ENCODE data around the gene RCAN3. TPM values are rescaled to one million over a fixed set of nuclear protein-coding genes. Genes with fewer than 3 reads are reported as not detected.

RCAN3 gene
- total RNA-seq, 1 experiment from 2014 or later, result 17.5 TPM

GRCh38 chr1:24454673-24455072, 48.0 kb upstream of the RCAN3 start:
- H3K4me3 ChIP-seq (ENCODE audit: low read depth in 2 of 2, low read length in 2 of 2), result no peak overlapping the region
- no TSS peak for BruUV-seq (replicated peaks)
- H3K27me3 ChIP-seq (ENCODE audit: control insufficient read depth, insufficient read depth, low read length), result no peaks in the 10 kb centered on the region
- no peaks in the 10 kb centered on the region for H3K9me3 ChIP-seq (ENCODE audit: control insufficient read depth, insufficient read depth, low read depth, low read length)
- CTCF ChIA-PET, result interaction anchor here (0.6 kb wide), 1 partner anchor 303 kb away, joined by 3 read pairs; no protein-coding TSS in a partner anchor
- intact Hi-C loops (cut with micrococcal nuclease; ENCODE audit: unreplicated experiment), result no loop called here
- no peaks in the 10 kb centered on the region for H3K4me1 ChIP-seq (ENCODE audit: control insufficient read depth, insufficient read depth, low read length)
- H3K27ac ChIP-seq (ENCODE audit: low read length), result no peak overlapping the region
- in situ Hi-C loops (cut with HindIII; ENCODE audit: low pct_unique_long_range_greater_than_20kb, low sequenced_read_pairs), result no loop called here
- no peak for TF ChIP-seq CTCF (IDR thresholded peaks at IDR 0.05)
- TF ChIP-seq POLR2AphosphoS5 (IDR thresholded peaks at IDR 0.05; ENCODE audit: low read depth, low read length), result no peak
- TF ChIP-seq TCF7L2 (IDR thresholded peaks at IDR 0.05; ENCODE audit: low read depth, low read length), result no peak
- no peak for TF ChIP-seq REST (IDR thresholded peaks at IDR 0.05; ENCODE audit: insufficient read depth in 1 of 2, low read depth in 2 of 2, low read length in 1 of 2)
- no peak for TF ChIP-seq SIN3A (IDR thresholded peaks at IDR 0.05; ENCODE audit: borderline replicate concordance, insufficient read depth, low read depth, low read length)
- POLR2A ChIA-PET, result no interaction called here
- H3K36me3 ChIP-seq (ENCODE audit: control insufficient read depth, insufficient read depth, low read length), result no peaks in the 10 kb centered on the region
- no peak for ATAC-seq
- DNase-seq (ENCODE audit: low read depth, low spot score), result no peak

GRCh38 chr1:24455272-24455671, 47.4 kb upstream of the RCAN3 start:
- BruUV-seq (replicated peaks), result no TSS peak
- no peak for DNase-seq (ENCODE audit: low read depth, low spot score)
- Histone ChIP-seq H3K36me3 (ENCODE audit: control insufficient read depth, insufficient read depth, low read length) (no peaks in the 10 kb centered on the region), H3K27me3 (ENCODE audit: control insufficient read depth, insufficient read depth, low read length) (no peaks in the 10 kb centered on the region), H3K9me3 (ENCODE audit: control insufficient read depth, insufficient read depth, low read depth, low read length) (no peaks in the 10 kb centered on the region), H3K27ac (ENCODE audit: low read length) (no peak overlapping the region), H3K4me3 (ENCODE audit: low read depth in 2 of 2, low read length in 2 of 2) (no peak overlapping the region), H3K4me1 (ENCODE audit: control insufficient read depth, insufficient read depth, low read length) (no peaks in the 10 kb centered on the region)
- intact Hi-C loops (cut with micrococcal nuclease; ENCODE audit: unreplicated experiment), result no loop called here
- CTCF ChIA-PET, result interaction anchor here (0.6 kb wide), 1 partner anchor 303 kb away, joined by 3 read pairs; no protein-coding TSS in a partner anchor
- POLR2A ChIA-PET, result no interaction called here
- in situ Hi-C loops (cut with HindIII; ENCODE audit: low pct_unique_long_range_greater_than_20kb, low sequenced_read_pairs), result no loop called here
- no peak for TF ChIP-seq SIN3A (IDR thresholded peaks at IDR 0.05; ENCODE audit: borderline replicate concordance, insufficient read depth, low read depth, low read length)
- TF ChIP-seq TCF7L2 (IDR thresholded peaks at IDR 0.05; ENCODE audit: low read depth, low read length), result no peak
- no peak for TF ChIP-seq CTCF (IDR thresholded peaks at IDR 0.05)
- TF ChIP-seq POLR2AphosphoS5 (IDR thresholded peaks at IDR 0.05; ENCODE audit: low read depth, low read length), result no peak
- TF ChIP-seq REST (IDR thresholded peaks at IDR 0.05; ENCODE audit: insufficient read depth in 1 of 2, low read depth in 2 of 2, low read length in 1 of 2), result no peak
- no peak for ATAC-seq
